HG02943 (cell line): Measurements from ENCODE around the gene RTEL1.
A peak's percentile ranks its signal among the peaks of the same experiment; 100 is the strongest.
"Not testable (repeated sequence)": the region's sequence is repeated elsewhere in the genome, so short reads cannot be mapped to it uniquely, and the experiment has no call there.

Source experiments
- ATAC-seq: cut with Tn5 transposase; IDR thresholded peaks from one replicate; pipeline ENCODE4 v1.9.1; 2021; ENCODE audit warnings: mild to moderate bottlenecking, low read depth, moderate library complexity; ENCODE audit not compliant: unreplicated experiment

The RTEL1 gene

DNA sequence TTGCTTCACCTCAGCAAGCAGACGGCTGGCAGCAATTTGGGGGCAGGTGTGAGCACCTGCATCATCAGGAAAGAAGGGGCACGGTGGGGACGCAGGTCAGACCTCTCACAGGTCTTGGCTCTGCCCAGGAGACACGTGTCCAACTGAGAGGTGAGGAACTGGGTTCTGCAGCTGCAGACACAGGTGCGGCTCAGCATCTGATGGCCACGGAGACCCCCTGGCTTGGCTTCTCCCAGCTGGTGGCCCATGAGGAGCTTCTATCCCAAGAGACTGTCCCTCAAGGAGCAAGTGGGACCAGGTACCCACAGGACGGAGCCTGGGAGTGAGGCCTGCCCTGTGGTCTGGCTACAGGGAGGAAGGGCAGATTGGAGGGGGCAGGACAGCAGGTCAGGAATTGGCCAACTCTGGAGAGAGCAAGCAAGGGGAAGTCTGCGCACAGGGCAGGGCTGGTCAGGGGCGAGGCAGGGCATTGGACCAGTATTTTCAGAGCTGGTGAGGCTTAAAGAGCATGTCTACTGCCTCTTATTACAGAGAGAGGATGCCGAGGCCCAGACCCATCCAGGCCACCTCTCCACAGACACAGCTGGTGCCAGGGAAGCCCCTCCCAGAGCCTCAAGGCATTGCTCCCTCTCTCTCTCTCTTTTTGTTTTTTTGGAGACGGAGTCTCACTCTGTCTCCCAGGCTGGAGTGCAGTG, 9.1 kb upstream of the RTEL1 start:
- ATAC-seq = no peak

DNA sequence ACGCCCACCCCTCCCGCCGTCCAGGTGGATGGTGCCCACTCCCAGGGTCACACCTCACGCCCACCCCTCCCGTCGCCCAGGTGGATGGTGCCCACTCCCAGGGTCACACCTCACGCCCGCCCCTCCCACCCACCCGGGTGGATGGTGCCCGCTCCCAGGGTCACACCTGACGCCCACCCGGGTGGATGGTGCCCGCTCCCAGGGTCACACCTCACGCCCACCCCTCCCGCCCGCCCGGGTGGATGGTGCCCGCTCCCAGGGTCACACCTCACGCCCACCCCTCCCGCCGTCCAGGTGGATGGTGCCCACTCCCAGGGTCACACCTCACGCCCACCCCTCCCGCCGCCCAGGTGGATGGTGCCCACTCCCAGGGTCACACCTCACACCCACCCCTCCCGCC, 7.6 kb upstream of the RTEL1 start:
- not testable (repeated sequence) for ATAC-seq

DNA sequence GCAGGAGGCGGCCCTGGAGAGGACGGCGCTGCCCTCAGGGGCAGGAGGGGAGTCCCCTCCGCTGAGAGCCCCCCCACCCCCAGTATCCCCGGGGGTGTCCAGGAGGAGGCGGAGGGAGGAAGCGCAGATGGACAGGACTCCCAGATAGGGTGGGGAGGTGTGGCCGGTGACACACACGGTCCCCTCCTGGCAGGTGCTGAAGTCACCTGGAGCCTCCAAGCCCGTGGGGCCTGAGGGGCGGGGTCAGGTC, 6.2 kb upstream of the RTEL1 start:
- ATAC-seq = no peak

- no peak for ATAC-seq
Measured at GRCh38 chr20:63652192-63652980, 5.7 kb upstream of the RTEL1 start.

DNA sequence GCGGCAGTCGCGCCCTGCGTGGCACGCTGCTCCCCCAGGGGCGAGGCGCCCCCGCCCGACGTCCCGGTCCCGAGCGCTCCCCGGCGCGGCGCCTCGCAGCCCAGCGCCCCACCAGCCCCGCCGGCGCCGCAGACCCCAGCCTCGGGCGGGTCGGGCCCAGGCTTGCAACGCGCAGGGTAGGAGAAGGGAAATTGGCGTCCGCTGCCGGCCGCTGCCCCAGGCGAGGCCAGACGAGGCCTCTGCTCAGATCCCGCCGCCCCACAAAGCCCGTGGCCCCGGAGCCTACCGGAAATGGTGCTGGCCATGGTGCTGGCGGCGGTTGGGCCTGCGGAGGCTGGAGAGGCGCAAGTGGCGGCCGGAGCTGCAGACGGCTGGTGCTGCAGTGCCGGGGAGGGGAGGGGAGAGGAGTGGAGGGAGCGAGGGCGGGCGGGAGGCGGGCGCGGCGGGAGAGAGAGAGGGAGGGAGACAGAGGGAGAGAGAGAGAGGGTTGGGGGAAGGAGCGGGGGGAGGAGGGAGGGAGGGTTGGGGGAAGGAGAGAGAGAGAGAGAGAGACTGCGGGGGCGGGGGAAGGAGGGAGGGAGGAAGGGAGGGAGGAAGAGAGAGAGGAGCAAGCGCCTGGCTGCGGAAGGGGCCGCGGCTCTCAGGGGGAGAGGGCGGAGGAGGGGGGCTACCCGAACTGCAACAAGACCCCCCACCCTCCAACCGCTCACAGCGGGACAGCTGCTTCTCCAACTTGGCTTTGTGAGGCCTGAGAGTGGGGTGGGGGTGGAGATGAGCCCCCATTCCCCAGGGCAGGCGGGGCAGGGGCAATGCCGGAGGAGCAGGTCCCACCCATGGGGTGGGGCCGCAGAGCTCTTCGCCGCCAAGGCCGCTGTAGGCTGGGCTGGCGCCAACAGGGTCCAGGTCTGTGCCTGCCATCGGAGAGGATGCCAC, 4.8 kb upstream of the RTEL1 start, which contains the start of gene STMN3:
Gene STMN3 (minus strand): TSS at position 384 of the 933 bp plus-strand sequence. CDS start 79 bp downstream, at position 305.
- no peak for ATAC-seq

GRCh38 chr20:63653974-63654668, 4.0 kb upstream of the RTEL1 start:
- no peak for ATAC-seq

DNA sequence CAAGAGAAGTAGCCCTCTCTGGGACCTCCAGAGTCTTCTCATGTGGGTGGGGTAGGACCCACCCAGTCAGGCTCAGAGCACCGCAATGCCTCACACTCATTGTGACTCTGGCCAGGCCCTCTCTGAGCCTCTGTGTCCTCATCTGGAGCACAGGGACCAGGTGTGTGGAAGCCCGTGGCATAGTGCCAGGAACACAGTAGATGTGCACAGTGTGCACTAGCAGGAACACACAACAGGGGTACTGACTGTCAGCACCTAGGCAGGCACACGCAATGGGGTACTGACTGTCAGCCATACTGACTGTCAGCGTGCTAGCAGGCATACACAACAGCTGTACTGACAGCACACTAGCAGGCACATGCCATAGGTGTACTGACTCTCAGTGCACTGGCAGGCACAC, 2.9 kb upstream of the RTEL1 start:
- ATAC-seq = no peak

DNA sequence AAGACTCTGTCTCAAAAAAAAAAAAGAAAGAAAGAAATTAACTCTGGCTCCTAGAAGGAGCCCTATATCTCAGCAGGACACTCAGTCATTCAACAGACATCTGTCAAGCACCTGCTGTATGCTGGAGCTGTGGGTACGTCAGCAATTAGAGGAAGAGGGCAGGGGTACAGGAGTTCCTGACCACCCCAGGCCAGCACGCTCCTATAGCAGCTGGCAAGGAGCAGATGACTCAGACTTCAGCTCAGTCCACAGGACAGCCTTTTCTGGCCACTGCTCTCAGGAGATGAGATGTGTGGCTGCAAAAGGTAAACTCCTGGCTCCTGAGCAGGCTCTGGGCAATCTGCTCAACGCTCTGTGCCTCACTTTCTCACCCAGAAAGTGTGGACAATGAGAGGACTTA, 1.7 kb upstream of the RTEL1 start:
- ATAC-seq = no peak

- ATAC-seq = no peak
Measured at GRCh38 chr20:63657260-63657936, 714 bp upstream of the RTEL1 start.

DNA sequence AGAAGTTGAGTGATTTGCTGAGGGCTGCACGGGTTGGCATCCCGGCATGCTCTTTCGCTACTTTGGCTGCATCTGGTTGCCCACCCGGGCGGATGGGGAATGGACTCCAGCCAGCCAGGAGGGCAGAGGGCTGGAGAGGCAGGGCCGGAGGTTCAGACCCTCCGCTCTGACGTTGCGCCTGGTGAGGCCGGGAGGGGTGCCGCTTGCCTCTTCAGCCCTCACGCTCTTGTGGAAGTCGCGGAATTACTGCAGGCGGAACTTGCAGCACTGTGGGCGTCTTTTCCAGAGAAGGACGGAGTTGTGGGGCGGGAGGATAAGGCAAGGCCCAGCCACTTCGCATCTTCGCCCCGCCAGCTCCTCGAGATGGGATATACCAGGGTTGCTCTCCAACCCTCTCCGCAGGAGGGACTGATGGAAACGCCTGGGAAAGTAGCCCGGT, 656 bp downstream of the RTEL1 start:
- ATAC-seq = peak; percentile 21

- ATAC-seq = no peak
Measured at GRCh38 chr20:63659370-63659769, 1.3 kb downstream of the RTEL1 start.

- not testable (repeated sequence) for ATAC-seq
Measured at GRCh38 chr20:63660174-63660573, 2.1 kb downstream of the RTEL1 start.

GRCh38 chr20:63660622-63661021, 2.5 kb downstream of the RTEL1 start:
- no peak for ATAC-seq

DNA sequence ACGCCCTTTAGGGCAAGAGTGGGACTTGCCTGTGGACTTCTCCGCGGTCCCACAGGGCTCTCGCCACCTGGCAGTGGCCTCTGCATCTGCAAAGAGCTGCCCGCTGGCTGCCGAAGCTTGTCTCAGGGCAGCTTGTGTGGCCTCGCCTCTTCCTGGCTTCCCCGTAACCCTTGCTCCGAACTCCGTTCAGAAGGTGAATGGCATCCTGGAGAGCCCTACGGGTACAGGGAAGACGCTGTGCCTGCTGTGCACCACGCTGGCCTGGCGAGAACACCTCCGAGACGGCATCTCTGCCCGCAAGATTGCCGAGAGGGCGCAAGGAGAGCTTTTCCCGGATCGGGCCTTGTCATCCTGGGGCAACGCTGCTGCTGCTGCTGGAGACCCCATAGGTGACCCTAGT, 3.0 kb downstream of the RTEL1 start:
- ATAC-seq = no peak

DNA sequence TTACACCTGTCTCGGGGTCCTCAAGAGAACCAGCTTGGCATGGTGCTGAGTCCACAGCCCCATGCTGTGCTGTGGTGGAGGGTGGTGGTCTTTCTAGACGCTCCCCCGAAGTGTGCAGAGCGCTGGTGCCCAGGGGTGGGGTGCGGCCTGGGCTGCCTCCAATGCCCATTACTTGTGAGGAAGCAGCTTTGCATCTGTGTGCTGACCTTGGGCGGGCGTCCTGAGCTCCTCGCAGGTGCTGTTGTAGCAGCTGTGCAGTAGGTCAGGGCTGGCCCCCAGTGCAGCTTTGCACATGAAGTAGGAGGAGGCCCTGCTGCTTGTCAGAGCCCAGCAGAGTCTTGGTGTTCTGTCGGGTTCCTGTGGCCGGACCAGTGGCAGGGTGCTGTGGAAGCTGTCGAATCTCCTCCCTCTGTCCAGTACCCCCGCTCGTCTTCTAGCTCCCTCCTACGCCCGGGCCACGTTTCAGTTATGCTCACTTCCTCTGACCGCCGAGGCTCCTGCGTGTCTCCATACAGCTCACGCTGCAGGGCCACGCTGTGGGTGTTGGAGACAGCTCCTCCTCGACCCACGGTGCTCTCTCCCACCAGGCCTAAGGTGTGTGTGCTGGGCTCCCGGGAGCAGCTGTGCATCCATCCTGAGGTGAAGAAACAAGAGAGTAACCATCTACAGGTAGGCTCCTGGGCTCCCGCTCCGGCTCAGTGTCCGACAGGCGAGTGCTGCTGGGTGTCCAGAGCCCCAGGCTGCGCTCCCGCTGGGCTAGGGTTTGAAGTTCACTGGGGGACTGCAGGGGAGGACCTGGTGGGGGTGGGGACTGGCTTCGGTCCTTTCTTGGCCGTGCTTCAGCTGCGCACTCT, 4.1 kb downstream of the RTEL1 start:
- no peak for ATAC-seq

- no peak for ATAC-seq
Measured at GRCh38 chr20:63662813-63663189, 4.7 kb downstream of the RTEL1 start.

GRCh38 chr20:63663332-63664066, 5.4 kb downstream of the RTEL1 start:
- ATAC-seq = no peak

DNA sequence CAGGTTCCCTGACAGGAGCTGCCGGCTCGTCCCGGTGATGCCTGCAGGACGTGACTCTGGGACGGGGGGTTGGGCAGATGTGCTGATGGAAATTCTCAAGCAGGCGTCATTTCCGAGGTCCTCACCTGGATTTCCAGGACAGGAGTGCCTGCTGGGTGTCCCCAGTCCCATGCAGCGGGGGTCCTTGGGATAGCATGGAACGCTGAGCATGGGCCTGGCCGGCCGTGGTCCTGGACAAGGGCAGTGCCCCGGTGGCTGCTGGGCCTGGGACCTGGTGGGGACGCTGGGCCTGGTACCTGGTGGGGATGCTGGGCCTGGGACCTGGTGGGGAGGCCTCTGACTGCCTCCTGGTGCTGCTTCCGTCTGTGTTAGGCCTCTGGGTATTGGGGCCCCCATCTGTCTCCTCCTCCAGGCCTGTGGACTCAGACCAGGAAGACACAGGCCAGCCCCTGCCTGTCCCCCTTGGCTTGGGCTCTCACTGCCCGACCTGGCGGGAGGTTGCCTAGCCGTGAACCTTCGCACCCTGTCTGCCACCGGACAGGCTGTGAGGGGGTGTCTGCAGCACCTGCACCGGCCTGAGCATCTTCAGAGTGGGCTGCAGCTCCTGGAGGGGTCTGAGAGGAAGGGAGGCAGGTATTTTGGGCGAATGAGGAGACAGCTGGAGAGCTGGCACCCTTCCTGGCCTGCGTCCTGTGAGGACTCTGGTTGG, 6.2 kb downstream of the RTEL1 start:
- ATAC-seq = no peak
